GM19452 (cell line): ENCODE results near the gene FAM180B.
A peak's percentile ranks its signal among the peaks of the same experiment; 100 is the strongest.

ENCODE experiments used
- ATAC-seq: cut with Tn5 transposase; IDR thresholded peaks from one replicate; pipeline ENCODE4 v1.9.1; 2021; ENCODE audit not compliant: unreplicated experiment

Gene FAM180B

DNA sequence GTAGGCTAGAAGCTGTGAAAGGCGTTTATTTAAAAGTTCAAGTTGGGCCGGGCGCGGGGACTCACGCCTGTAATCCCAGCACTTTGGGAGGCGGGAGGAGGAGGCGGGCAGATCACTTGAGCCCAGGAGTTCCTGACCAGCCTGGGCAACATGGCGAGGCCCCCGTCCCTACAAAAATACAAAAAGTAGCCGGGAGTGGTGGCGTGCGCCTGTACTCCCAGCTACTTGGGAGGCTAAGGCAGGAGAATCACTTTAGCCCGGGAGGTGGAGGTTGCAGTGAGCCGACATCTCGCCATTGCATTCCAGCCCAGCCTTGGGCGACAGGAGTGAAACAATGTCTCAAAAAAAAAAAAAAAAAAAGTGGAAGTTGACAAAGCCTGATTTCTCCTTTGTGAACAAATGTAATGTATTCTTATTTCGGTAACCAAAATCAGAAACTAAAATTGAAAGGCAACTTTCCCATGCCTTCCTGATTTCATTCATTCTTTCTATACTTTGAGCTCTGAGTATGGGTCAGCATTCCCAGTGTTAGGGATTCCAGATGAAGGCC is 20.3 kb upstream of the FAM180B start:
- no peak for ATAC-seq

DNA sequence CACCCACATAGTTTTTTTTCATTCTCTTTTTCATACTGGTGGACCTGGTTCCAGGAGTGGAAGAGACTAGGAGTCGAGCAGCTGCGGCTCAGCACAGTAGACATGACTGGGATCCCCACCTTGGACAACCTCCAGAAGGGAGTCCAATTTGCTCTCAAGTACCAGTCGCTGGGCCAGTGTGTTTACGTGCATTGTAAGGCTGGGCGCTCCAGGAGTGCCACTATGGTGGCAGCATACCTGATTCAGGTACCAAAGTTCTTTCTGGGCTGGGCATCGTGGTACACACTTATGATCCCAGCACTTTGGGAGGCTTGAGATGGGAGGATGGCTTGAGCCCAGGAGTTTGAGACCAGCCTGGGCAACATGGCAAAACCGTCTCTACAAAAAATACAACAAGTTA is 16.8 kb upstream of the FAM180B start:
- ATAC-seq: no peak

DNA sequence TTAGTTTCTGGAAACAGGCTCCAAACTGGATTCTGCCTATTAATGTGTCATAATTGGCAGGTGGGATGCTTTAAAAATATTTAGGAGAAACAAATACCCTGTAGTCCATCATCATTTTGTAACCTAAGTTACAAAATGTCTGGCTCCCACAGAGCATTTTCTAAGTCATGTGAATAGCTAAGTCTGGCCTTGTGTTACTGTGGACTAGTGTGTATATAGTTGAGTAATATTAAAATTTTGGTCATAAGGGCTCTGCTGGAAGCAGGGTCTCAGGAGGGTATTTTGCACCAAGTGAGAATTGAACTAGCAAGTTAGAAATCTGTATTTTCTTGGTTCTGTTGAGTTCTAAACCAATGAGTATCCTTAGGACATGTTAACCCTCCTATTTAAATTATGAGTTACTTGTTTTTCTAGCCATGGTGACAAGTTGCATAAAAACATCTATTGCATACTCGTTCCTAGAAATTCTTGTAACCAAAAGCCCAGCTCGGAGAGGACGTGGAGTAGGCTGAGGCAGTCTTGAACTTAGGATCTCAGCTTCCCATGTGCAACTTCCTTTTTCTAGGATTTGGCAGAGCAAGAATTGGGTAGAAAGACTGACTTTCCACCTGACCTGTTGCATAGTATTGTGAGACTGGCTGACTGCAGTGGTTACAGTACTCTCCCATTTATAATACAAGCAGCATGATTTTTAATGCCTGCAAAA is 15.7 kb upstream of the FAM180B start:
- no peak for ATAC-seq

DNA sequence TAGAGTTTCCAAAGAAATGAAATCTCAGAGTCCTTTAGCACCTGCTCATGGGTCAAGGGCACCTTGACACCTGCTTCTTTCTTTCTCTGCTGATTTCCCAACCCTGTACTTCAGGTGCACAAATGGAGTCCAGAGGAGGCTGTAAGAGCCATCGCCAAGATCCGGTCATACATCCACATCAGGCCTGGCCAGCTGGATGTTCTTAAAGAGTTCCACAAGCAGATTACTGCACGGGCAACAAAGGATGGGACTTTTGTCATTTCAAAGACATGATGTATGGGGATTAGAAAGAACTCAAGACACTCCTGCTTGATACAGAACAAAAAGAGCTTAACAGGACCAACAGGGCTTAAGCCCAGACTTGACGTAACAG is 15.1 kb upstream of the FAM180B start:
- no peak for ATAC-seq

DNA sequence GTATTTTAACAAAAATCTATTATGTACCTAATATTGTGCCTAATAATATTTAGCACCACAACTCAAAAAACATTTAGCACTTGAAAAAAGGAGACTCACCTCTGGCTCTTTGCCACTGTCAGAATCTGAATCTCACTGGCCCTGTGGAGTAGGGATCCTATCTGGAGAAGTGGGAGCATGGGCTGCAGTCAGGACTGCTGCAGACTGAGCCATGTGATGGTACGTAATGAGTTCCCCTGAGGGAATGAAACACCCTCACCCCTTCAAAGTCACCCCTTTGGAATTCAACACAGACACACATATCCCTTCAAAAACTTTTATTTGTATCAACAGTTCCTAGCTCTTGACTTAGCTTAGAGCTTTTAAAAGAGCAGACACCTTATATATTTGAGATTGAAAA is 14.6 kb upstream of the FAM180B start:
- ATAC-seq: no peak

DNA sequence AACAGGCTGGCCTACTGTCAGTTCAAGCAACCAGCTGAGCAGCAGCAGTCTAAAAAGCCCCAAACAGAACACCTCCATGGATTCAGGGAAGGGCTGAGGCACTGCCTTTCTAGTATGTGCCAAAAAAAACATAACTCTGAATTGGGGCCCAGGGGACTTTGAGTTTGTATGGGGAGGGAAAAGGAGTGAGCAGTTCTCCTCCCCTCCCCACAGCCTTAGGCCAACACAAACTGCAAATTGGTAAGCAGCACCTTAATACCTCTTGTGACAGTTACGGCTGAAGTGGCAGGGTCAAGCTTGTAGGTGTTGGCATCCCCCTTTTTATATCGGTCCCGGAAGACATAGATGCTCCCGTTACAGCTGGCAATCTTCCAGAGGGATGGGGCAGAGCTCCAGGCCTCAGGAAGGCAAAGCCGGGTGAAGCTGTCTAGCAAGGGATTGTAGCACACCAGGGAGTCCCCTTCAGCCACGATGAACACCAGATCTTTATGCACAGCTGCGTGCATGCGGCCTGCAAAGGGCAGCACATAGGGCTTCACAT is 13.7 kb upstream of the FAM180B start:
- no peak for ATAC-seq

DNA sequence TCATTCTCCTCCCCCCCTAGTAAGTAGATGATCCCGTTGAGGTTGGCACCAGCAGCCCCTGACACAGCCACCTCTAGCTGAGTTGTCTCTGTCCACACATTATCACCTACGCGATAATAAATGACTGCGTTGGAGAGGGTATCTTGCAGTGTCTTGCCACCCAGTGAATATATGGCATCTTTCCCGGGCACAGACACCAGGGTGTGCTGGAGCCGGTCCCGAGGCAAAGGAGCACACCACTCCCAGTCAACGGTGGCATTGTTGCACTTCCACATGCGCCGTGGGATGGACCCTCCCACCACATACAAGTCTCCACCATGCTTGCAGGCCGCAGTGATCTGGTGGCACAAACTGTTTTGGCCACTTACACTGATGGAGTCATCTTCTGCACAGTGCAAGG is 13.2 kb upstream of the FAM180B start:
- no peak for ATAC-seq

DNA sequence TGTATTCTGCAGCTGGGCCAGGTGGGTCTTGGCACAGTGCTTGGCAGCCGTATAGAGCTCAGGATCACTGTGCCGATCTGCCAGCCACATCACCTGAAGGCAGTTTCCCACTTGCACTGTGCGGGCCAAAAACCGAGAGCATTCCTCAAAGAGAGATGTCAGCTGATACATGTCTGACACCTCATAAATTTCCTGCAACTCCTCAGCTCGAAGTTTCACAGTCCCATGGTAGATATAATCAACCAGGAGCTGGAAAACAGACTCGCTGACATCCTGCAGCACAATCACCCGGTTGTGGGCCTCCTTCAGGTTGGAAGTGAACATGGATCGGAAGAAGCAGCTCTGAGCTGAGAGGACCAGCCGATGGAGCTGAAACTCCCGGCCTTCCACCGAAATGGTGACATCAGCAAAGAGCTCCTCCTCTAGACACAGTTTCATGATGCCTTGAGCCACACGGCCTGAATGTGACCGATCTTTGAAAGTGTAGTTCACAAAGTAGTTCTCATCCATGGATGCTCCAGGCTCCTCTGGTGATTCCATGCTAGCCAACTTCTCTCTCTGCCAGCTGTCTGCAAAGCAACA is 8.9 kb upstream of the FAM180B start:
- no peak for ATAC-seq

DNA sequence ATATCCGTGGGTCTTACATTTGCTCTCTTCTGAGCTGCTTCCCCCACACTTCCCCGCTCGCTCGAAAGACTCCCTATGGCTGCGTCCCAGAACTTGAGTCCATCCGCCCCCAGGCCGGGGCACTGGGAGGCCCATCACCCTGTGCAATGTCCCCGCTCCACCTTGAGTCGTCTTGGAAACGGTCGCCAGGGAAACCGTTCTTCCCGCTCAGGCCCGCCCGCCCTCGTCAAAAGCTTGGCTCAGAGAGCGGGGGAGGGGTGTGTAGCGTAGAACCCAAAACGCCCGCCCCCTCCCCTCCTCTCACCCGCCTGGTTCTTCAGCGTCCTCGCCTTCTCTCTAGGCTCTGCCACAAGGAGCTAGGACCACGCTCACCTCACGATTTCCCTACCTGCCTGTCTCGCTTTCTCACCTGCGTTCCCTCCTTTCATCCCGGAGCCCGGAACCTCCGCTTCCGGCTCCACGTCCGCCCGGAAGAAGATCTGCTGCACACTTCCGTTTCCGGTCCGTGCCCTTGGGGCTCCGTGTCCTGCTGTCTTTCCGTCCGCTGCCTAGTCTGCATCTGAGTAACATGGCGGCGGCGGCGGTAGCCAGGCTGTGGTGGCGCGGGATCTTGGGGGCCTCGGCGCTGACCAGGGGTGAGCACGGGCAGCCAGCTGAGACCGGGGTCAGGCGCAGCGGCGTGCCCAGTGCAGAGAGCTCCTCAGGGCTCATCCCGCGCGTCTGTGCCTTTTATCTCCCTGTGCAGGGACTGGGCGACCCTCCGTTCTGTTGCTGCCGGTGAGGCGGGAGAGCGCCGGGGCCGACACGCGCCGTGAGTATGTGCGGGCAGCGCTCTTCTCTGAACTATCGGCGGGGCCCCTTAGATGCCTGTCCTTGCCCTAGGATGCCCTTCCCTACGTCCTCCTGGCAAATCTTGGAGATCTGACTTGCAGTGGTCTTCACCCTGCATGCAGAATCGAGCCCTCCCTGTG is 7.7 kb upstream of the FAM180B start, which contains the start of the genes KBTBD4 and NDUFS3:
Gene KBTBD4, minus strand, starts transcription at position 447 of the 971 bp plus-strand sequence. Its CDS starts 19 bp downstream, at position 428.
Gene NDUFS3, plus strand, starts transcription at position 551 of the 971 bp plus-strand sequence. Its CDS starts 18 bp downstream, at position 569.
- ATAC-seq: peak; percentile 89

DNA sequence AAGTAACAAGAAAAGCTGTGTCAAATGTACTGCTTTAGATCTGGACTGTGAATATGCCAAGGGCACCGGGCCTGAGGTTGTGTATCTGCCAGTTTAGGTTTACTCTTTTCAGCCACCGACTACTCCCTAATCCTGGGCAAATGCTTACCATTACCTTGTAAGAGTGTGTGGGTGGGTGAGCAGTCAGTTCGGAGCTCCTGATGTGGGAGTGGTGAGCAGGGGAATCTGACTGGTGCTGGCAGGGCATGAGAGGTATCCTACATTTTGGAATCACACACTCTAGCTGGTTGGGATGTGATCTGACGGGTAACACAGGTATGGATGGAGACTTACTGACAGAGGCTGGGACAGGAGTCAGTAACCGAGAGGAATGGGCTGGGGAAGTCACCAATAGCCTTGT is 2.6 kb upstream of the FAM180B start:
- ATAC-seq: no peak

DNA sequence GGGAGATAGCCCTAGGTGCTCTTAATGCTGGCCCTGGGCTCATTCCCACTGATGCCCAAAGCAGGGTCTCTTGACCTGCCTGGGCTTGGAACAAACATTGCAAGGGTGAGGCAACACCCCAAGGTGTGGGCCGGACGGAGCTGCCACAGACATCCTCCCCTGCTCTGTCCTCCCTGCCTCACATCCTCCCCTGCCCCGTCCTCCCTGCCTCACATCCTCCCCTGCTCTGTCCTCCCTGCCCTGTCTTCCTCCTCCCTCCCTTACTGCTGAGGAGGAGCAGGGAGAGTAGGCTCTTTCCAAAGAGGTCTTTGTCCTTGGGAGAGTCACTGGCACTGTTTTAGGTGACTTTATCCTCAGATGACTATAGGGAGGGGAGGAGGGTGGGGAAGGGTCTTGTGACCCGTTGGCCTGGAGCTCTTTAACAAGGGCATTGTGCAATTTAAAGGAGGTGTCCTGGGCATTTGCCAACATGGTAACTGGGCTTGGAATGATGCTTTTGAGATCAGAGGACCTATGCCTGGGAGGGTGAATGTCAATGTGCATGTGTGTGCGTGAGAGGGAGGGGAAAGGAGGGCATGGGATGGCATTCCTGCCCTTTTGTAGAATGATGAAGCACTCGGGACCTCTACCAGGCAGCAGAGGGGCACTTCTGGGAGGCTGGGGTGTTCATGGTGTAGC is 700 bp downstream of the FAM180B start:
- ATAC-seq: no peak

DNA sequence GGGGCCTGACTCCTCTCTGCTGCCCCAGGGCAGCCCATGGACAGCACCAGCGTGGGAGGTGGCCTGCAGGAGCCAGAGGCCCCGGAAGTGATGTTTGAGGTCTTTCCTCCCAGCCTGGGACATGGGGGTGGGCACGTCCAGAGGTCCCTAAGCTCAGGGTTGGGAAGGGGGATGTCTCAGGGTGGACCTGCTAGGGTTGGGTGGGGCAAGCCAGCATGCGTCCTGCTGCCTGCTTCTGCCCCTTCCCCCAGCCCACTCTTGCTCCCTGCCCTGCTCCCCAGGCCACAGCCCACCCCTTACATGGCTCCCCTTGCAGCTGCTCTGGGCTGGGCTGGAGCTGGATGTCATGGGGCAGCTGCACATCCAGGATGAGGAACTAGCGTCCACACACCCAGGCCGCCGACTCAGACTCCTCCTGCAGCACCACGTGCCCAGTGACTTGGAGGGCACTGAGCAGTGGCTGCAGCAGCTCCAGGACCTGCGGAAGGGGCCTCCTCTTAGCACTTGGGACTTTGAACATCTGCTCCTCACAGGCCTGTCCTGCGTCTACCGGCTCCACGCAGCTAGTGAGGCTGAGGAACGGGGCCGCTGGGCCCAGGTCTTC is 1.3 kb downstream of the FAM180B start:
- ATAC-seq: no peak

DNA sequence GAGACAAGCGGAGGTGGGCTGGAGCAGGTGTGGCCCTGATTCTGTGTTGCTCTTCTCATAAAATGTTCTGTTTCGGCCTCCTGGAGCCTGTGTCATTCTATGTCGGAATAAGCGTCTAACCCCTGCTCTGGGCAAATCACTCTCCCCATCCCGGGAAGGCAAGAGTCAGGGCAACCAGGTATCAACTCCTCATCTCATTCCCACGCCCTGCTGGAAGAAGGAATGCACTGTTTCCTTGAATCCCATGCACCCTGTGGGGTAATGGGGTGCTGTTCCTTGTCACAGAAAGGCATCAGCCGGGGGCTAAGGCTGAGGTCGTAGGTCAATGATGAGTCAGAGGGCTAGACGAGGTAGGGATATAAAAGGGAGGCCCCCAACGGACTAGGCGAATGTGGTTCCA is 2.6 kb downstream of the FAM180B start:
- ATAC-seq: no peak

DNA sequence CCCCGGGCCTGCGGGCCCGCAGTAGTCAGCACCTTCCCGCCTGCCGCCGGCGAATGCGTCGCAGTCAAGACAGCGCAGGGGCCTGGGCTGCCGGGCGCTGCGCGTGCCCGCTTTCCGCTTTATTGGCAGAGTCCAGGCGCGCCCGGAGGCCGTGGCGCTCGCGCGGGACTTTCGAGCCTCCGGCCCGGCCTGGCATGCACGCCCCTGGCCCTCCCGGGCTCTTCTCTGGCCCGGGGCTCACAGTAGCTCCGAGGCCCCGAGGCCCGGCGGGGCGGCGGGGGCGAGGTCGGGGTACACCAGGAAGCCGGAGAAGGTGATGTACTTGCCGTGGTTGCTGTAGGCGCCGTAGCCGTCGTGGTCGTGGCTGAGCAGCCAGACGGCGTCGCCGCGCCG is 3.1 kb downstream of the FAM180B start:
- no peak for ATAC-seq

DNA sequence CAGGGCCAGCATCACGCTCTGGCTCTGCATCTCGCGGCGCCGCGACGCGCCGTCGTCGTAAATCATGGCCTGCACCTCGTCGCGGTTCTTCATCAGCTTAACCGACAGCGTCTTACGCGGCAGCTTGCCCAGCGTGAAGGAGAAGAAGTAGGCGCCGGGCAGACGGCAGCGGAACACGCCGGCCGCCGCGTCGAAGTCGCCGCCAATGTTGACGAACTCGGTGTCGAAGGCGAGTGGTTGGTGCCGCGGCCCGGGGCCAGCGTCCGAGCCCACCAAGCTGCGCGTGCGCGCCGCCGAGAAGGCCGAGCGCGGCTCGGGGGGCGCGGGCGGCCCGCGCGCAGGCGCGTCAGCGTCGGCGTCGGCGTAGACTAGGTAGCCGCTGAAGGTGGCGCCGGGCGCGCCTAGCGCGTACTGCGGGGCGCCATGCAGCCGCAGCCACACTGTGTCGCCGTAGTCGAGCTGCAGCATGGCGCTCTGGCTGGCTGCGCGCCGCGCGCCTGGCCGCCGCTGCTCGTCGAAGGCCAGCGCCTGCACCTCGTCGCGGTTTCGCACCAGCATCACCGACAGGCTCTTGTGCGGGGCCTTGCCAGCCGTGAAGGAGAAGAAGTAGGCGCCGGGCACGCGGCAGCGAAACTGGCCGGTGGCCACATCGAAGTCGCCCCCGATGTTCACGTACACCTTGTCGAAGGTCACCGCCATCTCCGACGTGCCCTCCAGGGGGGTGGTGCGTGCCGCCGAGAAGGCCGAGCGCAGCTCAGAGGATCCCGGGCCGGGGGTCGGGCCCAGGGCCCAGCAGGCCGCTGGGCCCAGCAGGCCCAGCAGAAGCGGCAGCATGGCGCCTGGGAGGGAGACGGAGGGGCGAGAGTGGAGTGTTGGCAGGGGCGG is 3.7 kb downstream of the FAM180B start:
- ATAC-seq: no peak

DNA sequence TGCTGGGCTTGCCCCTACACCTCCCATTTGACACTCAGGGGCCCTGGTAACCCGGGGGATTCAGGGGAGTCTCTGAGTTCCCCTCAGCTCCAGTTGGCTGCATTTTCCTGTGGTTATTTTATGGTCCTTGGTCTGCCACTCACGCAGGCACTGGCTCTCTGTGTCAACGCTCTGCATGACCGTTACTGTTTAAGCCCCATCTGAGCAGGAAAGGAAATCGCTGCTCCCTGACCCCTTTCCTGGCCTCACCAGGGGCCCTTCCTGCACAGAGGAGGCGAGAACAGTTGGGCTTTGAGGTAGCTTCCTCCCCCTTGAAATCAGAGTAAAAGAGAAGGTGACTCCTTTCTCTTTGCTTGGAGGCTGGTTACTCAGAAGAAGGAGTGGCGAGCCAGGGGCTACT is 5.3 kb downstream of the FAM180B start:
- no peak for ATAC-seq

DNA sequence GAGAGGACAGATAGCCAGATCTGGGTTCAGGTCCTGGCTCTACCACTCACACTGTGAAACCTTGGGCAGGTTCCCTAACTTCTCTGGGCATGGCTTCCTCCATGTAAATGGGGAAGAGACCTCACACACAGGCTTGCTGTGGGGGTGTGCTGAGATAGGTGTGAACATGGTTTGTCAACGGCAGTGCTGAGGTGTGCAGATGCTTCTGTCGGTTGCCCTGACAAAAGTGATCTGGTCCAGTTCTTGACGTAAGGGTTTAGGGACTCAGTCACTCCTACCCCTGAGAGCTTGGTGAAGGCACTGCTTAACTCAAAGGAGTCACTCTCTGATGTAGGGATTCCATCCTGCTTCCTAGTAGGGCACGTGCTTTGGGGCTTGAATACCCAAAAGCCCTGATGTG is 5.8 kb downstream of the FAM180B start:
- ATAC-seq: no peak

DNA sequence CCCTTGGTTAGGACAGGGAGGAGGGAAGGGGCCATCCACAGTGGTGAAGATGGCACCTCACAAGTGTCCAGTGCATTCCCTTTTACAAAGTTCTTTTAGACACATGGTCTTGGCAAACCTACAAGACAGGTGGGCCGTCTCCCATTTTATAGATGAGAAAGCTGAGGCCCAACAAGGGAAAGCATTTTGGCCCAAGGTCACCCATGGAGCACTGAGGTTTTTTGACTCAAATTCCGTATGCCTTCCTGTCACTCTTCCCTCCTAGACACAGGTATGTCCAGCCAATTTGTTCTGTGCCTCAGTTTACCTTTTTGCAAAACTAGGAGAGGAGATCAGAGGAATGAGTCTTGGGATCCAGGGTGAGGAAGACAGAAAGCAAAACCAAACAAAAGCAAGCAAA is 6.5 kb downstream of the FAM180B start:
- no peak for ATAC-seq

DNA sequence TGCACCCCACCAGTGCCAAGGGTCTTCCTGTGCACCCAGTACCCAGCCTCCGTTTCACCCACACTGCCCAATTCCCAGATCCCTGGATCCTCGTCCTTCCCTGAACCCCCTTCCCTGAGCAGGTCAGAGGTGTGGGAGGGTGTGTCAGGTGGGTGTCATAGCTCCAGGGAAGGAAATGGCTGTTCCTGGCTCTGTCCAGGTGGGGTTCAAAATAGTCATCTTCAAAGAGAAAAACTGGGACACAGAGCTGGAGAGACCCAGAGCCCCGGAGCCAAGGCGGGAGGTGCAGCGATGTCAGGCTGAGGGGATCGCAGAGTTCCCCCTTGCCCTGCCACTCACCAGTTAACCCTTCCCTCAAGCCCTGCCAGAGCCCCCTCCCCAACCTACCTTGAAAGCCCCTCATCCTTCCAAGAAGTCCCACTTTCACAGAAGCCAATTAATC is 7.0 kb downstream of the FAM180B start:
- no peak for ATAC-seq
